ENCODE data around the gene ITPK1. TPM values are rescaled to one million over a fixed set of nuclear protein-coding genes. Genes with fewer than 3 reads are reported as not detected.

ITPK1 gene
- total RNA-seq, 2 experiments from 2014 or later, result 63.7 to 71.0 TPM

DNA sequence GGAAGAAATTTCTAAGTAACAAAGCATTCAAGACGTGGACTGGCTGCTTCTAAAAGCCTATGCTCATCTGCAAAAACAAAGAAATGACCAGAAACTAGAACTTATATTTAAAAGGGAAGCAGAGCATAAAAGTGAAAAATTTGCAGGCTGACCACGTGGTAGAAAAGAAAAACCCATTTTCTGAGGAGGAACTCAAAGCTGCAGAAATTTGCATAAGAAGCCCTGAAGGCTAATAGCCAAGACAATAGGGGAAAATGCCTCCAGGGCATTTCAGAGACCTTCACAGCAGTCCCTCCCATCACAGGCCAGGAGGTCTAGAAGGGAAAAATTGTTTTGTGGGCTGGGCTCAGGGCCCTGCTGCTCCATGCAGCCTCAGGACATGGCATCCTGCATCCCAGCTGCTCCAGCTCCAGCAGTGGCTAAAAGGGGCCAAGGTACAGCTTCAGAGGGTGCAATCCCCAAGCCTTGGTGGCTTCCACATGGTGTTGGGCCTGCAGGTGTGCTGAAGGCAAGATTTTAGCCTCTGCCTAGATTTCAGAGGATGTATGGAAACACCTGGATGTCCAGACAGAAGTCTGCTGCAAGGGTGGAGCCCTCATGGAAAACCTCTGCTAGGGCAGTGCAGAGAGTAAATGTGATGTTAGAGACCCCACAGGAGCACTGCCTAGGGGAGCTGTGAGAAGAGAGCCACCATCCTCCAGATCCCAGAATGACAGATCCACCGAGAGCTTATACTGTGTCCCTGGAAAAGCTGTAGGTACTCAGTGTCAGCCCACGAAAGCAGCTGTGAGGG lies 137.3 kb downstream of the ITPK1 start:
- Mint-ChIP-seq H3K36me3 (ENCODE audit: low read depth) (peaks cover 68% of the 10 kb centered on the region), H3K4me3 (no peak overlapping the region), H3K4me1 (peaks cover 2% of the 10 kb centered on the region), H3K27ac (no peak overlapping the region), H3K9me3 (peaks cover 44% of the 10 kb centered on the region), H3K27me3 (no peaks in the 10 kb centered on the region)
- DNase-seq, result no peak
- CTCF ChIA-PET, result no interaction called here
- POLR2A ChIA-PET, result no interaction called here

GRCh38 chr14:92976268-92976667 lies 139.5 kb downstream of the ITPK1 start:
- DNase-seq, result no peak
- Mint-ChIP-seq H3K4me1 (no peaks in the 10 kb centered on the region), H3K27me3 (no peaks in the 10 kb centered on the region), H3K27ac (no peak overlapping the region), H3K4me3 (no peak overlapping the region), H3K36me3 (ENCODE audit: low read depth) (peaks cover 62% of the 10 kb centered on the region), H3K9me3 (peaks cover 46% of the 10 kb centered on the region)
- CTCF ChIA-PET, result no interaction called here
- POLR2A ChIA-PET, result no interaction called here

DNA sequence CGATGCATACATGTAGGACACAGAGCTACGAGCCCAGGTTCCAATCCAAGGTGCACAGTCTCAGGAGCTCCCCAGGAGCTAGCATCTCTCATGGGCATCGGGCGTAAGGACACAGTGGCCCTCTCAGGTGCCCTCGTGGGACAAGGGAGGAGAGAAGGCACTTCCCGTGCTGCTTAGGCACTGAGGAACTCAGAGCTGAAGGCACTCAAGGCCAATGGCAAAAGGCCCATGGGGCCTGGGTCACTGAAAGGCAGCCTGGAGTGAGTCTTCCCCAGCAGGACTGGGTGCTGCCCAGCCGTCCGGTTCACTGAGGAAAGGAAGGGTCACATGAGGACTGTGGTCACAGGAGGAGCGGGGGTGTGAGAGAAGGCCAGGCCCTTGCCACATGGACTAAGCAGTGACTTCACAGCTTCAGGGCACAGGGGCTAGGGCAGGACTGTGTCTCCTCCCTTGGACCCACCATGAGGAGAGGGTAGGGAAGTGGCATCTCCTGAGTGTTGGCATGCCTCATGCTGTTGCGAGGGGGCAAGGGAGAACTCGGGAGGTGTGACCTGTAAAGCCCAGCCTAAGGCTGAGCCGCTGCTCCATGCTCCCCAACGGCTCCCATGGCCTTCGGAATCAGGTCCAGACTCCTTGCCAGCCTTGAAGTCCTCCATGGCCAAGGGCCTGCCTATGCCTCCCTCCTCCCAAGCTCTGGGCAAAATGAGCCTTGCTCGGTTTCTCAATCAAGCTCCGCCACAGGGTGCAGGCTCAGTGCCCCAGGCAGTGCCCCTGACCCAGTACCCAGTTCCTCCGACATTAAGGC lies 141.0 kb downstream of the ITPK1 start:
- Mint-ChIP-seq H3K9me3 (peaks cover 39% of the 10 kb centered on the region), H3K4me3 (no peak overlapping the region), H3K4me1 (no peaks in the 10 kb centered on the region), H3K36me3 (ENCODE audit: low read depth) (peaks cover 51% of the 10 kb centered on the region), H3K27me3 (no peaks in the 10 kb centered on the region), H3K27ac (no peak overlapping the region)
- DNase-seq, result no peak
- POLR2A ChIA-PET, result no interaction called here
- CTCF ChIA-PET, result interaction anchor here (1.0 to 1.6 kb wide), 2 partner anchors 11 to 16 kb away, joined by 3 read pairs; no protein-coding TSS in a partner anchor

DNA sequence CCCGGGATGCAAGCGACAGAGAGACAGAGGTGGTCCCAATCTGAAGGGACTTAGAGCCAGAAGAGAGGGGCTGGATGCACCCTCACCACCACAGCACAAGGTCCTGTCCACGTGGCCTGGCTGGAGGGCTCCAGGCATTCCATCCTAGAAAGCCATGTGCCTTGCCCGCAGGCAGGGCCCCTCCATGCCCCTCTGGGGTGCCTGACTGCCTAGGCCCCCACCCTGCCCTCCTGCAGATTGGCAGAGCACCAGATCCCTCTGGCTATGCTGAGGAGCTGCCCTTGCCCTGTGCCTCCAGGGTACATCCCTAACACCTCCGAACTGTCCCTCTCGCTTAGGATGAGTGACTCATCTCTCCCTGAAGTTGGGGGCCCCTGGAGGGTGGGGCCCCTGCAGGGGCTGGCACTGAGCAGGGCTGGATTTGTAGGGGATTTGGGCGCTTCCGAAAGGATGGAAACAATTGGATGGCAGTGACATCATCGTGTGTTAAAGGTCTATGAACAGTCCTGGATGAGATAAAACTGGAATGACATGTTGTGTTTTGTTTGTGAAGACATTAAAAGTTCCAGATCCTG lies 141.8 kb downstream of the ITPK1 start:
- H3K27ac Mint-ChIP-seq, result no peak overlapping the region
- no peak for DNase-seq
- H3K4me3 Mint-ChIP-seq, result no peak overlapping the region
- ChIA-PET CTCF (interaction anchor here (1.0 to 1.6 kb wide), 2 partner anchors 11 to 17 kb away, joined by 3 read pairs; no protein-coding TSS in a partner anchor), POLR2A (no interaction called here)
- H3K27me3 Mint-ChIP-seq, result no peaks in the 10 kb centered on the region
- no peaks in the 10 kb centered on the region for H3K4me1 Mint-ChIP-seq
- H3K9me3 Mint-ChIP-seq, result peaks cover 32% of the 10 kb centered on the region
- H3K36me3 Mint-ChIP-seq (ENCODE audit: low read depth), result peaks cover 43% of the 10 kb centered on the region

DNA sequence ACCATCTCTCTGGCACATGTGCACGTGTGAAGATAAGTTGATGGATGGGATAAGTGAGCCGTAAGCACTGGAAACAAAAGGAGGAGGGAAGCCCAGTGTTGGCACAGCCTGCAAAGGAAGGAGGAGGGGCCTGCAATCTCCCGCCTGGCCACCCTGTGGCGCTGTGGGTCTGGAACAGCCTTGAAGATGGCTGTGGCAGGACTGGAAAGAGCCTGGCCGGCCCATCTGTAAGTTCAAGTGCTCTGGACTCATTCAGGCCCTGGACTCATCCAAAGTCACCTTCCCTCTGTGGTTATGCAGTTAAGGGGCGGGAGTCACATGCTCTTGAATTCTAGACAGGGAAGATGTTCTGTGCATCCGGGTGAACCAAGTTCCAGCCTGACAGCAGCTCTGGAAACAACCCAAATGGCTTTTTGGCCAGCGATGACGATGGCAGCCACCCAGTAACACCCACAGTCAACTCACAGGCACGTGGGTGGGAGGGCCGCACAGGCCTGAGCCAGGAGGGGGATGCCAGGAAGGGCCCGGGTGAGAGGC lies 142.4 kb downstream of the ITPK1 start:
- H3K4me3 Mint-ChIP-seq, result no peak overlapping the region
- no peaks in the 10 kb centered on the region for H3K27me3 Mint-ChIP-seq
- peak; percentile 14 for DNase-seq
- POLR2A ChIA-PET, result no interaction called here
- H3K9me3 Mint-ChIP-seq, result peaks cover 29% of the 10 kb centered on the region
- H3K27ac Mint-ChIP-seq, result no peak overlapping the region
- H3K36me3 Mint-ChIP-seq (ENCODE audit: low read depth), result peaks cover 38% of the 10 kb centered on the region
- no peaks in the 10 kb centered on the region for H3K4me1 Mint-ChIP-seq
- CTCF ChIA-PET, result no interaction called here

GRCh38 chr14:92971601-92972180 lies 144.0 kb downstream of the ITPK1 start:
- no peaks in the 10 kb centered on the region for H3K27me3 Mint-ChIP-seq
- H3K4me3 Mint-ChIP-seq, result no peak overlapping the region
- no peak for DNase-seq
- ChIA-PET POLR2A (no interaction called here), CTCF (interaction anchor here (0.6 kb wide), 1 partner anchor 12 kb away, joined by 3 read pairs; no protein-coding TSS in a partner anchor)
- H3K27ac Mint-ChIP-seq, result no peak overlapping the region
- no peaks in the 10 kb centered on the region for H3K4me1 Mint-ChIP-seq
- H3K36me3 Mint-ChIP-seq (ENCODE audit: low read depth), result peaks cover 27% of the 10 kb centered on the region
- H3K9me3 Mint-ChIP-seq, result peaks cover 20% of the 10 kb centered on the region

- Mint-ChIP-seq H3K4me1 (no peaks in the 10 kb centered on the region), H3K27me3 (no peaks in the 10 kb centered on the region), H3K27ac (no peak overlapping the region), H3K4me3 (no peak overlapping the region), H3K9me3 (peaks cover 9% of the 10 kb centered on the region), H3K36me3 (ENCODE audit: low read depth) (peaks cover 14% of the 10 kb centered on the region)
- no peak for DNase-seq
- ChIA-PET POLR2A (no interaction called here), CTCF (interaction anchor here (0.9 kb wide), 1 partner anchor 9 kb away, joined by 3 read pairs; no protein-coding TSS in a partner anchor)
These were observed 145.5 kb downstream of the ITPK1 start for GRCh38 chr14:92970271-92970670.

GRCh38 chr14:92969871-92970270 lies 145.9 kb downstream of the ITPK1 start:
- ChIA-PET POLR2A (no interaction called here), CTCF (interaction anchor here (0.9 kb wide), 1 partner anchor 9 kb away, joined by 3 read pairs; no protein-coding TSS in a partner anchor)
- peaks cover 11% of the 10 kb centered on the region for H3K36me3 Mint-ChIP-seq (ENCODE audit: low read depth)
- DNase-seq, result no peak
- no peaks in the 10 kb centered on the region for H3K27me3 Mint-ChIP-seq
- H3K27ac Mint-ChIP-seq, result no peak overlapping the region
- H3K9me3 Mint-ChIP-seq, result peaks cover 9% of the 10 kb centered on the region
- no peaks in the 10 kb centered on the region for H3K4me1 Mint-ChIP-seq
- no peak overlapping the region for H3K4me3 Mint-ChIP-seq

GRCh38 chr14:92969430-92969829 lies 146.3 kb downstream of the ITPK1 start:
- Mint-ChIP-seq H3K27ac (no peak overlapping the region), H3K27me3 (no peaks in the 10 kb centered on the region), H3K9me3 (peaks cover 9% of the 10 kb centered on the region), H3K4me1 (no peaks in the 10 kb centered on the region), H3K36me3 (ENCODE audit: low read depth) (peaks cover 11% of the 10 kb centered on the region), H3K4me3 (no peak overlapping the region)
- DNase-seq, result no peak
- ChIA-PET POLR2A (no interaction called here), CTCF (interaction anchor here (0.9 kb wide), 1 partner anchor 8 kb away, joined by 3 read pairs; no protein-coding TSS in a partner anchor)

DNA sequence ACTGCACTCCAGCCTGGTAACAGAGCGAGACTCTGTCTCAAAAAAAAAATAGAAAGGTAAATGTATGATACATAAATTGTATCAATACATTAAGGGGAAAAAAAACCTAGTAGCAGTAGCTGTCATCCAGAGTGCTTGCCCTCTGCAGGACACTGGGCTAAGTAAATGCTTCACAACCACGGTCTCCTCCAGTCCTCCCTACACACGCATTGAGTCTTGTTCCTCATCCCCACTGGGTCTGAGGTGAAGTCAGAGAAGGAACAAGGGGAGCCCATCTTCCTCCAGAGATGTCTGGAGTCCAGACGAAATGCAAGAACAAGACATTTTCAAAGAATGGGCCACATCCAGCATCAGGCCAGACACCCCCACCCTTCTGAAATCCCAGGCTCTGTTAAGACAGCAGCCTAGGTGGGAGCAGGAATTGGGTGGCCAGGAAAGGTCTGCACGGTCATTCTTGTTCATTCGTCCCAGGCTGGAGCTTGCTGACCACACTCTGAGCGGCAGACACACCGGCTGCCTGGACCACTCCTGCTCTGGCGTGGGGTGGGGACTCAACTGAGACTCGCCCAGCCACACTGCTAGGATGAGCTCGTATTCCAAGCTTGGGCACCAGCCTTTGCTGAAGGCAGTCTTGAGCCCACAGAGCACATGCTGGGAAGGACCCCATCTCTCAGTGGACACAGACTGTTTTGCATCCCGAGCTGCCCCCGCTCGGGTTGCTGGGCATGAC lies 147.3 kb downstream of the ITPK1 start:
- H3K36me3 Mint-ChIP-seq (ENCODE audit: low read depth), result peaks cover 8% of the 10 kb centered on the region
- no peak overlapping the region for H3K4me3 Mint-ChIP-seq
- ChIA-PET CTCF (no interaction called here), POLR2A (no interaction called here)
- H3K27ac Mint-ChIP-seq, result no peak overlapping the region
- H3K9me3 Mint-ChIP-seq, result peaks cover 9% of the 10 kb centered on the region
- DNase-seq, result no peak
- no peaks in the 10 kb centered on the region for H3K4me1 Mint-ChIP-seq
- H3K27me3 Mint-ChIP-seq, result no peaks in the 10 kb centered on the region

DNA sequence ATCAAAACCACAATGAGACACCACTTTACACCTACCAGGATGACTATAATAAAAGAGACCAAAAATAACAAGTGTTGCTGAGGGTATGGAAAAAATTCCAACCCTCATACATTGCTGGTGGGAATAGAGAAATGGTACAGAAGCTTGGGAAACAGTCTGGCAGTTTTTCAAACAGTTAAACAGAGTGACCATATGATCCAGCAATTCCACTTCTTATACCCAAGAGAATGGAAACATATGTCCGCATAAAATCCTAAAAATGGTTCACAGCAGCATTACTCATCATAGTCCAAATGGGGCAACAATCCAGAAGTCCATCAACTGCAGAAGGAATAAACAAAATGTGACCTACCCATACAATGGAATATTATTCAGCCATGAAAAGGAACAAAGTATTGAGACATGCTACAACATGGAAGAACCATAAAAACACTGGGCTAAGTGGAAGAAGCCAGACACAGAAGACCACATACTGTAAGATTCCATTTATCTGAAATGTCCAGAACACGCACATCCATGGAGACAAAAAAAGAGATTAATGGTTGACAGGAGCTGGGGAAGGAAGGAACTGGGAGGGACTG lies 148.3 kb downstream of the ITPK1 start:
- H3K27me3 Mint-ChIP-seq, result no peaks in the 10 kb centered on the region
- H3K27ac Mint-ChIP-seq, result no peak overlapping the region
- no peak for DNase-seq
- ChIA-PET POLR2A (no interaction called here), CTCF (no interaction called here)
- H3K4me3 Mint-ChIP-seq, result no peak overlapping the region
- H3K4me1 Mint-ChIP-seq, result no peaks in the 10 kb centered on the region
- H3K36me3 Mint-ChIP-seq (ENCODE audit: low read depth), result peaks cover 4% of the 10 kb centered on the region
- H3K9me3 Mint-ChIP-seq, result peaks cover 4% of the 10 kb centered on the region

- Mint-ChIP-seq H3K36me3 (ENCODE audit: low read depth) (peaks cover 4% of the 10 kb centered on the region), H3K9me3 (peaks cover 4% of the 10 kb centered on the region), H3K4me3 (no peak overlapping the region), H3K27me3 (no peaks in the 10 kb centered on the region), H3K27ac (no peak overlapping the region), H3K4me1 (no peaks in the 10 kb centered on the region)
- no peak for DNase-seq
- CTCF ChIA-PET, result no interaction called here
- POLR2A ChIA-PET, result no interaction called here
These were observed 150.4 kb downstream of the ITPK1 start for GRCh38 chr14:92965281-92965680.

Measured in activated CD4-positive, alpha-beta T cell treated with anti-CD3 and anti-CD28 coated beads, Interleukin-2, amount 10 ng/mL, durations not matched to agents 7 days and 5 days (primary cell).